ENCODE measurements around the gene ZNF780A. TPM values are rescaled to one million over a fixed set of nuclear protein-coding genes. Genes with fewer than 3 reads are reported as not detected.
A peak's percentile ranks its signal among the peaks of the same experiment; 100 is the strongest.

The ZNF780A gene
- polyA plus RNA-seq, 2 of the 4 experiments (the other 2 are of a cell fraction), result 37.9 to 48.1 TPM

- Histone ChIP-seq H3K9me3 (peaks cover 70% of the 10 kb centered on the region), H3K4me1 (no peaks in the 10 kb centered on the region), H3K4me3 (no peak overlapping the region), H3K4me2 (no peak overlapping the region), H3K27ac (no peak overlapping the region)
- TF ChIP-seq NFE2L2 (conservative IDR thresholded peaks at IDR 0.05; ENCODE audit: low read length), result no peak
- TF ChIP-seq CTCF (IDR thresholded peaks at IDR 0.05), result no peak
- DNase-seq (ENCODE audit: low read depth in 1 of 2, low spot score in 1 of 2) (no peak), ATAC-seq (no peak), FAIRE-seq (no peak)
- POLR2A ChIA-PET, result no interaction called here
- CTCF ChIA-PET, result no interaction called here
- 71% methylated on average over 4 of the region's 4 CpGs for WGBS (ENCODE audit: missing lambda C conversion rate)
These were observed 54.7 kb downstream of the ZNF780A start for GRCh38 chr19:40035996-40036395.

GRCh38 chr19:40033989-40034560 is 56.7 kb downstream of the ZNF780A start:
- peak; percentile 100 for FAIRE-seq
- WGBS (ENCODE audit: missing lambda C conversion rate), result 51% methylated on average over 2 of the region's 2 CpGs
- CTCF ChIA-PET, result interaction anchor here (1.4 kb wide), 1 partner anchor 64 kb away, joined by 3 read pairs; no protein-coding TSS in a partner anchor

GRCh38 chr19:40026597-40026970 is 64.2 kb downstream of the ZNF780A start:
- TF ChIP-seq RFX5 (IDR thresholded peaks at IDR 0.05) (no peak), EHMT2 (IDR thresholded peaks at IDR 0.05; ENCODE audit: low read depth) (no peak), POLR2A (IDR thresholded peaks at IDR 0.05; ENCODE audit: low read length) (no peak), TFCP2L1 (CRISPR knock-in tag; IDR thresholded peaks at IDR 0.05) (no peak), ATOH8 (CRISPR knock-in tag; IDR thresholded peaks at IDR 0.05; ENCODE audit: low read depth) (no peak), HOXA7 (CRISPR knock-in tag; IDR thresholded peaks at IDR 0.05) (no peak), NPAS2 (CRISPR knock-in tag; IDR thresholded peaks at IDR 0.05; ENCODE audit: borderline replicate concordance) (no peak), CEBPB (IDR thresholded peaks at IDR 0.05) (no peak)
- POLR2A ChIA-PET, result no interaction called here
- WGBS (ENCODE audit: missing lambda C conversion rate), result 65% methylated on average over 5 of the region's 5 CpGs
- H3K4me1 ChIP-seq, result no peaks in the 10 kb centered on the region
- H3K27ac ChIP-seq, result no peak overlapping the region
- H3K9me3 ChIP-seq, result peaks cover 100% of the 10 kb centered on the region
- ATAC-seq (no peak), DNase-seq (ENCODE audit: low read depth in 1 of 2, low spot score in 1 of 2) (no peak), FAIRE-seq (peak; percentile 28)
- H3K4me2 ChIP-seq, result no peak overlapping the region
- no peak overlapping the region for H3K4me3 ChIP-seq
- CTCF ChIA-PET, result interaction anchor here (1.4 to 2.3 kb wide), 2 partner anchors 8 to 17 kb away, joined by 4 to 5 read pairs; no protein-coding TSS in a partner anchor

More at GRCh38 chr19:40033989-40034560, 56.7 kb downstream of the ZNF780A start:
- no peak overlapping the region for H3K4me2 ChIP-seq
- ATAC-seq (no peak), DNase-seq (ENCODE audit: low read depth in 1 of 2, low spot score in 1 of 2) (no peak)
- TF ChIP-seq GATA3 (IDR thresholded peaks at IDR 0.05; ENCODE audit: borderline replicate concordance) (peak; percentile 66; the same call in 1 of the 2 replicates), CTCF (IDR thresholded peaks at IDR 0.05) (no peak), MAX (IDR thresholded peaks at IDR 0.05) (no peak)
- no peak overlapping the region for H3K4me3 ChIP-seq
- POLR2A ChIA-PET, result no interaction called here
- H3K4me1 ChIP-seq, result no peaks in the 10 kb centered on the region
- H3K27ac ChIP-seq, result no peak overlapping the region
- H3K9me3 ChIP-seq, result peaks cover 86% of the 10 kb centered on the region

- POLR2A ChIA-PET, result no interaction called here
- CTCF ChIA-PET, result interaction anchor here (0.5 to 1.2 kb wide), 2 partner anchors 119 to 261 kb away, joined by 3 read pairs; no protein-coding TSS in a partner anchor
These were observed 64.7 kb downstream of the ZNF780A start for GRCh38 chr19:40025938-40026596.

More at GRCh38 chr19:40025938-40026596, 64.7 kb downstream of the ZNF780A start:
- DNase-seq (ENCODE audit: low read depth in 1 of 2, low spot score in 1 of 2) (no peak), FAIRE-seq (peak; percentile 99), ATAC-seq (no peak)
- WGBS (ENCODE audit: missing lambda C conversion rate), result 63% methylated on average over 4 of the region's 4 CpGs
- H3K9me3 ChIP-seq, result peaks cover 100% of the 10 kb centered on the region
- H3K4me3 ChIP-seq, result no peak overlapping the region
- no peak for TF ChIP-seq MAZ (IDR thresholded peaks at IDR 0.05; ENCODE audit: borderline replicate concordance, low read depth, low read length)
- no peaks in the 10 kb centered on the region for H3K4me1 ChIP-seq
- H3K4me2 ChIP-seq, result no peak overlapping the region
- no peak overlapping the region for H3K27ac ChIP-seq

Measured in A549 (cell line).